ENCODE measurements around the gene EFEMP2.
"Not testable (repeated sequence)": the region's sequence is repeated elsewhere in the genome, so short reads cannot be mapped to it uniquely, and the experiment has no call there.

Gene EFEMP2

GRCh38 chr11:65894034-65894591 lies 21.5 kb upstream of the EFEMP2 start:
- Histone ChIP-seq H3K9me3 (ENCODE audit: insufficient read depth, low read length) (no peaks in the 10 kb centered on the region; the same call in 1 of the 2 replicates), H3K36me3 (ENCODE audit: insufficient read depth, insufficient read length, low read length) (peaks cover 66% of the 10 kb centered on the region), H3K4me3 (ENCODE audit: insufficient read length, low read depth) (no peak overlapping the region), H3K27me3 (ENCODE audit: insufficient read depth, insufficient read length) (peaks cover 21% of the 10 kb centered on the region), H3K4me1 (ENCODE audit: insufficient read depth, insufficient read length) (peaks cover 14% of the 10 kb centered on the region), H3K9ac (ENCODE audit: insufficient read length, low read depth) (peak overlapping the region; percentile 71)
- DNase-seq (ENCODE audit: low read depth, low spot score) = no peak
- no peak for TF ChIP-seq SUZ12 (IDR thresholded peaks at IDR 0.05; ENCODE audit: extremely low read depth, insufficient read depth, insufficient read length)
- no peak for TF ChIP-seq YY1 (IDR thresholded peaks at IDR 0.05; ENCODE audit: insufficient read depth, insufficient read length)
- no peak for TF ChIP-seq ZNF274 (IDR thresholded peaks at IDR 0.05; ENCODE audit: low read depth, low read length)

GRCh38 chr11:65892661-65893317 lies 20.2 kb upstream of the EFEMP2 start:
- H3K4me3 ChIP-seq (ENCODE audit: insufficient read length, low read depth) = no peak overlapping the region
- H3K36me3 ChIP-seq (ENCODE audit: insufficient read depth, insufficient read length, low read length) = peaks cover 60% of the 10 kb centered on the region
- peaks cover 14% of the 10 kb centered on the region for H3K27me3 ChIP-seq (ENCODE audit: insufficient read depth, insufficient read length)
- no peak for DNase-seq (ENCODE audit: low read depth, low spot score)
- no peak overlapping the region for H3K9ac ChIP-seq (ENCODE audit: insufficient read length, low read depth)
- TF ChIP-seq YY1 (IDR thresholded peaks at IDR 0.05; ENCODE audit: insufficient read depth, insufficient read length) = no peak
- no peak for TF ChIP-seq SUZ12 (IDR thresholded peaks at IDR 0.05; ENCODE audit: extremely low read depth, insufficient read depth, insufficient read length)
- no peak for TF ChIP-seq ZNF274 (IDR thresholded peaks at IDR 0.05; ENCODE audit: low read depth, low read length)
- H3K4me1 ChIP-seq (ENCODE audit: insufficient read depth, insufficient read length) = peaks cover 14% of the 10 kb centered on the region
- no peaks in the 10 kb centered on the region; the same call in 1 of the 2 replicates for H3K9me3 ChIP-seq (ENCODE audit: insufficient read depth, low read length)

- Histone ChIP-seq H3K36me3 (ENCODE audit: insufficient read depth, insufficient read length, low read length) (peaks cover 57% of the 10 kb centered on the region), H3K9ac (ENCODE audit: insufficient read length, low read depth) (peak overlapping the region; percentile 99), H3K27me3 (ENCODE audit: insufficient read depth, insufficient read length) (peaks cover 14% of the 10 kb centered on the region), H3K4me1 (ENCODE audit: insufficient read depth, insufficient read length) (peaks cover 17% of the 10 kb centered on the region), H3K4me3 (ENCODE audit: insufficient read length, low read depth) (peak overlapping the region; percentile 89)
- not testable (repeated sequence) for H3K9me3 ChIP-seq (ENCODE audit: insufficient read depth, low read length); DNase-seq (ENCODE audit: low read depth, low spot score)
Observed at GRCh38 chr11:65892137-65892540, 19.5 kb upstream of the EFEMP2 start.

GRCh38 chr11:65891219-65892136 lies 18.9 kb upstream of the EFEMP2 start:
- peaks cover 17% of the 10 kb centered on the region for H3K4me1 ChIP-seq (ENCODE audit: insufficient read depth, insufficient read length)
- peak; percentile 63 for DNase-seq (ENCODE audit: low read depth, low spot score)
- TF ChIP-seq SUZ12 (IDR thresholded peaks at IDR 0.05; ENCODE audit: extremely low read depth, insufficient read depth, insufficient read length) (no peak), YY1 (IDR thresholded peaks at IDR 0.05; ENCODE audit: insufficient read depth, insufficient read length) (no peak), ZNF274 (IDR thresholded peaks at IDR 0.05; ENCODE audit: low read depth, low read length) (no peak)

GRCh38 chr11:65890324-65891218 lies 18.0 kb upstream of the EFEMP2 start, which contains the start of gene CCDC85B:
CCDC85B (plus strand) TSS chr11:65890673; CDS start chr11:65890784, 111 bp downstream.
- H3K36me3 ChIP-seq (ENCODE audit: insufficient read depth, insufficient read length, low read length) = peaks cover 55% of the 10 kb centered on the region
- TF ChIP-seq SUZ12 (IDR thresholded peaks at IDR 0.05; ENCODE audit: extremely low read depth, insufficient read depth, insufficient read length) (no peak), YY1 (IDR thresholded peaks at IDR 0.05; ENCODE audit: insufficient read depth, insufficient read length) (no peak), ZNF274 (IDR thresholded peaks at IDR 0.05; ENCODE audit: low read depth, low read length) (no peak)

More at GRCh38 chr11:65891219-65892136, 18.9 kb upstream of the EFEMP2 start:
- Histone ChIP-seq H3K27me3 (ENCODE audit: insufficient read depth, insufficient read length) (peaks cover 14% of the 10 kb centered on the region), H3K36me3 (ENCODE audit: insufficient read depth, insufficient read length, low read length) (peaks cover 57% of the 10 kb centered on the region), H3K9ac (ENCODE audit: insufficient read length, low read depth) (peak overlapping the region; percentile 99), H3K9me3 (ENCODE audit: insufficient read depth, low read length) (no peaks in the 10 kb centered on the region; the same call in 1 of the 2 replicates), H3K4me3 (ENCODE audit: insufficient read length, low read depth) (peak overlapping the region; percentile 89)

GRCh38 chr11:65888163-65888814 lies 15.7 kb upstream of the EFEMP2 start, which contains the start of gene FIBP:
FIBP (minus strand) TSS chr11:65888471; CDS start chr11:65888418, 53 bp downstream.
- Histone ChIP-seq H3K9me3 (ENCODE audit: insufficient read depth, low read length) (peaks cover 20% of the 10 kb centered on the region; the same call in 1 of the 2 replicates), H3K27me3 (ENCODE audit: insufficient read depth, insufficient read length) (peaks cover 14% of the 10 kb centered on the region), H3K36me3 (ENCODE audit: insufficient read depth, insufficient read length, low read length) (peaks cover 59% of the 10 kb centered on the region), H3K9ac (ENCODE audit: insufficient read length, low read depth) (peak within 1 kb of the TSS; percentile 80), H3K4me3 (ENCODE audit: insufficient read length, low read depth) (peak within 1 kb of the TSS; percentile 48), H3K4me1 (ENCODE audit: insufficient read depth, insufficient read length) (peaks cover 18% of the 10 kb centered on the region)
- TF ChIP-seq ZNF274 (IDR thresholded peaks at IDR 0.05; ENCODE audit: low read depth, low read length) (no peak), YY1 (IDR thresholded peaks at IDR 0.05; ENCODE audit: insufficient read depth, insufficient read length) (peak; percentile 7), SUZ12 (IDR thresholded peaks at IDR 0.05; ENCODE audit: extremely low read depth, insufficient read depth, insufficient read length) (no peak)
- DNase-seq (ENCODE audit: low read depth, low spot score) = peak; percentile 96

More at GRCh38 chr11:65890324-65891218, 18.0 kb upstream of the EFEMP2 start, which contains the start of gene CCDC85B:
- Histone ChIP-seq H3K4me3 (ENCODE audit: insufficient read length, low read depth) (peak within 1 kb of the TSS; percentile 89), H3K4me1 (ENCODE audit: insufficient read depth, insufficient read length) (peaks cover 17% of the 10 kb centered on the region), H3K27me3 (ENCODE audit: insufficient read depth, insufficient read length) (peaks cover 14% of the 10 kb centered on the region), H3K9me3 (ENCODE audit: insufficient read depth, low read length) (peaks cover 9% of the 10 kb centered on the region; the same call in 1 of the 2 replicates), H3K9ac (ENCODE audit: insufficient read length, low read depth) (peak within 1 kb of the TSS; percentile 99)
- DNase-seq (ENCODE audit: low read depth, low spot score) = peak; percentile 90
